Ovary (tissue), 9 donors: ENCODE measurements around the gene AMPH. TPM values are rescaled to one million over a fixed set of nuclear protein-coding genes. Genes with fewer than 3 reads are reported as not detected.

Experiments used
- DNase-seq, 5 donors: peaks; one replicate each; pipeline ENCODE4 v3.0.0-alpha.2; 2019 to 2020
- H3K27ac ChIP-seq, 2 donors: fragments of 200-600 bp; one replicate each; pipeline versions ENCODE4 v1.5.1 to v1.8.0; 2019 to 2022
- H3K27me3 ChIP-seq: fragments of 200-600 bp; one replicate; pipeline ENCODE4 v1.8.0; 2022
- H3K36me3 ChIP-seq: fragments of 200-600 bp; sonication (generic); one replicate; pipeline ENCODE4 v1.5.1; 2019
- H3K4me1 ChIP-seq: one replicate; pipeline ENCODE4 v1.8.1; 2013; ENCODE audit warnings: mild to moderate bottlenecking, moderate library complexity; ENCODE audit not compliant: insufficient read depth
- H3K4me3 ChIP-seq: fragments of 200-600 bp; sonication (generic); one replicate; pipeline ENCODE4 v1.5.1; 2017
- H3K9me3 ChIP-seq, 2 donors: fragments of 200-600 bp in 1 of 2; sonication (generic) in 1 of 2; one replicate each; pipeline versions ENCODE4 v1.5.1 to v1.8.1; 2013 to 2019; ENCODE audit warnings: mild to moderate bottlenecking in 1 of 2, moderate library complexity in 1 of 2
- CTCF ChIP-seq, 3 donors: fragments of 450-650 bp in 2 of 3; fragments of 200-600 bp in 1 of 3; IDR thresholded peaks; one replicate each; pipeline versions ENCODE4 v1.5.1 to v1.8.0; 2016 to 2022; ENCODE audit warnings: antibody characterized with exemption in 3 of 3, mild to moderate bottlenecking in 1 of 3
- EP300 ChIP-seq: sonication (generic); formaldehyde crosslinking; IDR thresholded peaks from one replicate; pipeline ENCODE4 v1.6.1; 2017; ENCODE audit warnings: antibody characterized with exemption
- POLR2A ChIP-seq: fragments of 450-650 bp; IDR thresholded peaks from one replicate; pipeline ENCODE4 v1.6.1; 2017; ENCODE audit warnings: antibody characterized with exemption, mild to moderate bottlenecking, moderate library complexity
- WGBS, 3 donors: extraction: QIAGEN DNeasy Blood & Tissue Kit in 1 of 3; methylation state at CpG; one replicate each; pipeline versions ENCODE4 v1.1.5 to v1.1.7; 2013 to 2017; 5-methylcytosine and 5-hydroxymethylcytosine counted together
- intact Hi-C, 4 donors: fragments of 100-400 bp; cut with DNase I; formaldehyde crosslinking; loops; one replicate each; pipeline versions ENCODE4 v1.11.0 to v1.15.1; 2022 to 2023
- polyA plus RNA-seq, 2 donors: library from polyadenylated mRNA; stranded (reverse); fragments of 200-250 nt in 1 of 2; fragments of 350-450 nt in 1 of 2; fragmentation: Illumina TruSeq in 1 of 2; extraction: RNeasy Lipid Tissue Mini Kit (QIAGEN cat#74804) in 1 of 2; gene quantifications; one replicate each; pipeline ENCODE4 v1.2.3, GENCODE V29; 2013 to 2014
- total RNA-seq, 7 donors: library from RNA; depleted of rRNA in 2 of 7; stranded (reverse); fragments of >200 nt in 2 of 7; fragmentation: NEBNext Ultra II Directional in 3 of 7; extraction: Animal tissue kit (Norgen Biotek cat#: 25700) in 3 of 7; gene quantifications; one replicate each; pipeline versions ENCODE4 v1.1.0 to v1.2.4, GENCODE V29; 2016 to 2023
- donor health status: DM: no; HTN: no; CAD: no; lungs with moderate emphysema.
- donor health status: DM: no; HTN: no; CAD: no.
- donor health status: Bipolar disorder and iron deficiency.
- donor health status: DM: yes; HTN: yes; CAD: no.
- donor health status: DM: no; HTN: no; CAD: no.
- donor health status: DM: yes; HTN: yes; CAD: no.

AMPH gene
- total and polyA plus RNA-seq, 9 donors = 0.10 to 4.6 (median 0.83) TPM

DNA sequence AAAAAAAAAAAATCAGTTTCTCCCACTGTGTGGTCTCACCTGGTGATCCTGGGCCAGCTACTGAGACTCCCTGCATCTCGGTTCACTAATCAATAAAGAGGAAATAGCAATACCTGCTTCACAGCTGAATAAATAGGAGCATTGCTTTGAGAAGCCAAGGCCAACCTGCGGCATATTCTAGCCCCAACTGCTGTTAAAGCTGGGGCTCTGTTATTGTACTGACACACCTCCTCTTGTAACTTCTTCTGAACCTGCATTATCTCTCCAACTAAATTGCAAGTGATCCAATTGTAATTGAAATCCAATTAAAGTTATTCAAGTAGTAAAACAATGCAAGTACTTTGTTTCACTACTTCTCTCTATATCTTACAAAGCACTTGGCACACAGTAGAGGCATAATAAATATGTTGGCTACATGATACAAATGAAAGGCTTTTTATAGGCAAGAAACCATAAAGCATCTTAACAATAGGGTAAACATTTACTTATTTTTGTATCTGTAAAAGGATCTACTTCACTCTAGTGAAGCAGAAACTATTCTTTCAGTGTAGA, 38.4 kb downstream of the AMPH start:
- TF ChIP-seq CTCF (IDR thresholded peaks at IDR 0.05) = no peak
- TF ChIP-seq EP300 = no peak
- no peak for TF ChIP-seq POLR2A
- Histone ChIP-seq H3K27ac (no peak overlapping the region), H3K9me3 (no peaks in the 10 kb centered on the region), H3K4me1 (no peaks in the 10 kb centered on the region), H3K36me3 (no peaks in the 10 kb centered on the region), H3K27me3 (no peaks in the 10 kb centered on the region), H3K4me3 (no peak overlapping the region)
- 44 to 93% (median 92%) methylated on average over 2 of the region's 2 CpGs for WGBS, 3 donors
- intact Hi-C loops = no loop called here
- DNase-seq = no peak

- TF ChIP-seq POLR2A = no peak
- no peak for DNase-seq
- intact Hi-C loops = no loop called here
- H3K4me3 ChIP-seq = no peak overlapping the region
- H3K27me3 ChIP-seq = no peaks in the 10 kb centered on the region
- 18 to 38% (median 21%) methylated on average over 6 of the region's 6 CpGs for WGBS, 3 donors
- H3K36me3 ChIP-seq = no peaks in the 10 kb centered on the region
- H3K27ac ChIP-seq = no peak overlapping the region
- no peaks in the 10 kb centered on the region for H3K9me3 ChIP-seq
- no peaks in the 10 kb centered on the region for H3K4me1 ChIP-seq
These were observed 45.4 kb downstream of the AMPH start for GRCh38 chr7:38585572-38586354.

- H3K9me3 ChIP-seq = no peaks in the 10 kb centered on the region
- no peak for DNase-seq
- 77 to 85% (median 84%) methylated on average over 11 of the region's 11 CpGs for WGBS, 3 donors
- H3K27me3 ChIP-seq = no peaks in the 10 kb centered on the region
- H3K4me3 ChIP-seq = no peak overlapping the region
- no peaks in the 10 kb centered on the region for H3K36me3 ChIP-seq
- no peak overlapping the region for H3K27ac ChIP-seq
- TF ChIP-seq CTCF (IDR thresholded peaks at IDR 0.05) = no peak
- TF ChIP-seq EP300 = no peak
- TF ChIP-seq POLR2A = no peak
- H3K4me1 ChIP-seq = no peaks in the 10 kb centered on the region
- intact Hi-C loops = no loop called here
These were observed 46.5 kb downstream of the AMPH start for GRCh38 chr7:38584443-38585210.

DNA sequence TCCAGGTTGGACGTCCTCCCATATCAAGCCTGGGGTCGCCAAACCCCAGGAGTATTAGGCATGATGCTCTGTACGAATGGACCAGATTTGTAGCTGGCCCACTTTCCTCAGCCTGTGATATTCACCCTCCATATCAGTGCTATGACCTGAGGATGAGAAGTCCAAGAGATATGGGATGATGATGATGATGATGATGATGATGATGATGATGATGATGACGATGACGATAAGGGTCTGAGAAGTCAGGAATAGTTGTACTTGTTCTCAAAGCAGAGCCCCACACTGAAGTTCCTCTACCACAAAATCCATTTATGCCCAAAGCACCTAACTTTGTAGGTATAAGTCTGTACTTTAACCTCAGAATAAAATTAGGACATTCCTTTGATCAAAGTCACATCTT, 50.7 kb downstream of the AMPH start:
- no peak overlapping the region for H3K27ac ChIP-seq

More for the DNA sequence above, 50.7 kb downstream of the AMPH start:
- H3K4me1 ChIP-seq = no peaks in the 10 kb centered on the region
- no peak for TF ChIP-seq POLR2A
- no peak for TF ChIP-seq CTCF (IDR thresholded peaks at IDR 0.05)
- TF ChIP-seq EP300 = no peak
- intact Hi-C loops = no loop called here
- H3K4me3 ChIP-seq = no peak overlapping the region
- no peaks in the 10 kb centered on the region for H3K27me3 ChIP-seq
- no peak for DNase-seq
- no peaks in the 10 kb centered on the region for H3K9me3 ChIP-seq
- 73 to 87% (median 79%) methylated on average over 5 of the region's 5 CpGs for WGBS, 3 donors
- H3K36me3 ChIP-seq = no peaks in the 10 kb centered on the region
